ENCODE results near the gene SLC16A3.

DNA sequence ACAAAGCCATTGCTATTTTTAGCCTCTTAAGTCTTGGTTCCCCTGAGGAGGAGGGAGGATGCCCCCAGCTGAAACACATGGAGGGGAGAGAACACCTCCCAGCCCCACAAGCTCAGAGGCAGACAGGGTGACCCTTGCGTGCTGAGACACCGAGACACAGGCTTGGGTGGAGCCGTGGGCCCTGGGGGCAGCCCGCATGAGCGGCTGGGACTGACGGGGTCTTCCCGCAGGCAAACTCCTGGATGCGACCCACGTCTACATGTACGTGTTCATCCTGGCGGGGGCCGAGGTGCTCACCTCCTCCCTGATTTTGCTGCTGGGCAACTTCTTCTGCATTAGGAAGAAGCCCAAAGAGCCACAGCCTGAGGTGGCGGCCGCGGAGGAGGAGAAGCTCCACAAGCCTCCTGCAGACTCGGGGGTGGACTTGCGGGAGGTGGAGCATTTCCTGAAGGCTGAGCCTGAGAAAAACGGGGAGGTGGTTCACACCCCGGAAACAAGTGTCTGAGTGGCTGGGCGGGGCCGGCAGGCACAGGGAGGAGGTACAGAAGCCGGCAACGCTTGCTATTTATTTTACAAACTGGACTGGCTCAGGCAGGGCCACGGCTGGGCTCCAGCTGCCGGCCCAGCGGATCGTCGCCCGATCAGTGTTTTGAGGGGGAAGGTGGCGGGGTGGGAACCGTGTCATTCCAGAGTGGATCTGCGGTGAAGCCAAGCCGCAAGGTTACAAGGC, 9.8 kb downstream of the SLC16A3 start:
- TF ChIP-seq, protein P1, sequence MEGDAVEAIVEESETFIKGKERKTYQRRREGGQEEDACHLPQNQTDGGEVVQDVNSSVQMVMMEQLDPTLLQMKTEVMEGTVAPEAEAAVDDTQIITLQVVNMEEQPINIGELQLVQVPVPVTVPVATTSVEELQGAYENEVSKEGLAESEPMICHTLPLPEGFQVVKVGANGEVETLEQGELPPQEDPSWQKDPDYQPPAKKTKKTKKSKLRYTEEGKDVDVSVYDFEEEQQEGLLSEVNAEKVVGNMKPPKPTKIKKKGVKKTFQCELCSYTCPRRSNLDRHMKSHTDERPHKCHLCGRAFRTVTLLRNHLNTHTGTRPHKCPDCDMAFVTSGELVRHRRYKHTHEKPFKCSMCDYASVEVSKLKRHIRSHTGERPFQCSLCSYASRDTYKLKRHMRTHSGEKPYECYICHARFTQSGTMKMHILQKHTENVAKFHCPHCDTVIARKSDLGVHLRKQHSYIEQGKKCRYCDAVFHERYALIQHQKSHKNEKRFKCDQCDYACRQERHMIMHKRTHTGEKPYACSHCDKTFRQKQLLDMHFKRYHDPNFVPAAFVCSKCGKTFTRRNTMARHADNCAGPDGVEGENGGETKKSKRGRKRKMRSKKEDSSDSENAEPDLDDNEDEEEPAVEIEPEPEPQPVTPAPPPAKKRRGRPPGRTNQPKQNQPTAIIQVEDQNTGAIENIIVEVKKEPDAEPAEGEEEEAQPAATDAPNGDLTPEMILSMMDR (IDR thresholded peaks at IDR 0.05) = peak in 1 of 4 experiments; percentile 6
- TF ChIP-seq POLR2A (IDR thresholded peaks at IDR 0.05) = peak; percentile 43 to 53
- TF ChIP-seq EP300 (IDR thresholded peaks at IDR 0.05) = no peak
- peak; percentile 62 for TF ChIP-seq POLR2AphosphoS5 (IDR thresholded peaks at IDR 0.05)

Data from gastroesophageal sphincter (tissue), 3 donors.